Endodermal cell (in vitro differentiated cells): ENCODE results near the gene CEP76. TPM values are rescaled to one million over a fixed set of nuclear protein-coding genes. Genes with fewer than 3 reads are reported as not detected.

Source experiments
- DNase-seq: peaks from one replicate; pipeline ENCODE4 v3.0.0-alpha.2; 2017
- H3K27ac ChIP-seq: 2 replicates; pipeline ENCODE4 v1.5.1; 2013; ENCODE audit warnings: mild to moderate bottlenecking, low read depth, low read length, moderate library complexity
- H3K27me3 ChIP-seq: 2 replicates; pipeline ENCODE4 v1.6.1; 2013; ENCODE audit warnings: mild to moderate bottlenecking, low read length, moderate library complexity; ENCODE audit not compliant: insufficient read depth, control insufficient read depth, poor library complexity, severe bottlenecking
- H3K36me3 ChIP-seq: 2 replicates; pipeline ENCODE4 v1.7.0; 2013; ENCODE audit warnings: mild to moderate bottlenecking, low read length, moderate library complexity; ENCODE audit not compliant: control insufficient read depth, insufficient read depth
- H3K4me1 ChIP-seq: one replicate; pipeline ENCODE4 v1.7.0; 2013; ENCODE audit warnings: low read length; ENCODE audit not compliant: control insufficient read depth, insufficient read depth
- H3K4me3 ChIP-seq: 2 replicates; pipeline ENCODE4 v1.5.1; 2013; ENCODE audit warnings: mild to moderate bottlenecking, low read length, moderate library complexity
- H3K9ac ChIP-seq: 2 replicates; pipeline ENCODE4 v1.6.1; 2013; ENCODE audit warnings: mild to moderate bottlenecking, low read length, moderate library complexity; ENCODE audit not compliant: poor library complexity, severe bottlenecking; ENCODE audit errors: extremely low read depth
- H3K9me3 ChIP-seq: 2 replicates; pipeline ENCODE4 v1.6.1; 2013; ENCODE audit warnings: mild to moderate bottlenecking, low read length, moderate library complexity; ENCODE audit not compliant: control insufficient read depth
- H3K27ac Mint-ChIP-seq: 2 replicates; pipeline ENCODE4 v1.8.0; 2020; ENCODE audit warnings: mixed read lengths
- H3K27me3 Mint-ChIP-seq: 2 replicates; pipeline ENCODE4 v1.8.0; 2021; ENCODE audit warnings: mild to moderate bottlenecking, mixed read lengths; ENCODE audit not compliant: insufficient read depth
- H3K36me3 Mint-ChIP-seq: 2 replicates; pipeline ENCODE4 v1.8.0; 2020; ENCODE audit warnings: low read depth, mixed read lengths
- H3K4me1 Mint-ChIP-seq: 2 replicates; pipeline ENCODE4 v1.8.0; 2020; ENCODE audit warnings: mixed read lengths
- H3K4me3 Mint-ChIP-seq: 2 replicates; pipeline ENCODE4 v1.8.0; 2020; ENCODE audit warnings: mild to moderate bottlenecking, moderate library complexity, mixed read lengths
- H3K9me3 Mint-ChIP-seq: 2 replicates; pipeline ENCODE4 v1.8.0; 2020; ENCODE audit warnings: mild to moderate bottlenecking, mixed read lengths
- WGBS, 2 experiments: methylation state at CpG; one replicate each; pipeline versions ENCODE4 v1.1.5 to v1.1.7; 2013; ENCODE audit warnings: missing lambda C conversion rate in 2 of 2, mixed read lengths in 1 of 2; ENCODE audit not compliant: insufficient coverage in 1 of 2, insufficient read length in 1 of 2; 5-methylcytosine and 5-hydroxymethylcytosine counted together
- total RNA-seq, 2 donors: library from RNA; stranded (reverse); fragmentation: NEBNext Ultra II Directional in 1 of 2; extraction: Animal tissue kit (Norgen Biotek cat#: 25700) in 1 of 2; gene quantifications; 2 replicates in 1 of 2; 3 replicates in 1 of 2; pipeline ENCODE4 v1.2.1, GENCODE V29; 2021
- TF ChIP-seq, protein P1 (sequence below): fragments of 200-600 bp; sonication (generic); conservative IDR thresholded peaks from 2 replicates; pipeline ENCODE4 v1.5.0; 2021; ENCODE audit warnings: antibody characterized with exemption, mild to moderate bottlenecking

Gene CEP76
- total RNA-seq, 2 donors from 2014 or later, result 17.8 to 19.2 TPM

DNA sequence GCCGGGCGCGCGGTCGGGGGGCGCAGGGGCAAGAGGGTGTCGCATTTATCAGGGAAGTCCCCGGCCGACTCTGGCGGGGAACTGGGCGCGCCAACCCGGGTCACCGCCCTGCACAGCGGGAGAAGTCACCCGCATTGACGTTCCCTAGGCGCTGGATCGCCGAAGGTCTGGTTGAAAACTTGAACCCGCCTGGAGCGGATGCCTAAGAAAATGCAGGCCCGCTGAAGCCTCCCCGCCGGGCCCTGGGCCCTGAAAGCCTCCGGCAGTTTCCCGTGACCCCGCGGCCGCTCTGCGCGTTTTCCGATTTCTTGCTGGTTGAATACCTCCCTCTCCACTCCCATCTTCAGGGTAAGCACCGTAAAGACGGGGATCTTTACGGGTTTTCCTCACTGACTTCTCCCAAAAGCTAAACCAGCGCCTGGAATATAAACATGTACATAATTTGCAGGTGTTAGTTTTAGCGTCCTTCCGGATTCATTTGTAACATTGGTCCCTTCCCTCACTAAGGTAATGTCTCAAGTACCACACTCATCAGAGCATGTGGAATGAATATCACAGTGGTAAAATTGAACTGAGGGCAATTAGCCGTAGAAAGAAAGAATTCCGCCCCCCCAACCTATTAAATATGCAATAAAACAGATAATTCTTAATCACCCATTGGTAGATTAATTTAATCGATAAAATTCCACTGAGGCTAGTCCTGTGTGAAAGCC lies 43.9 kb downstream of the CEP76 start:
- H3K4me1 Mint-ChIP-seq, result peaks cover 11% of the 10 kb centered on the region
- TF ChIP-seq, protein P1, sequence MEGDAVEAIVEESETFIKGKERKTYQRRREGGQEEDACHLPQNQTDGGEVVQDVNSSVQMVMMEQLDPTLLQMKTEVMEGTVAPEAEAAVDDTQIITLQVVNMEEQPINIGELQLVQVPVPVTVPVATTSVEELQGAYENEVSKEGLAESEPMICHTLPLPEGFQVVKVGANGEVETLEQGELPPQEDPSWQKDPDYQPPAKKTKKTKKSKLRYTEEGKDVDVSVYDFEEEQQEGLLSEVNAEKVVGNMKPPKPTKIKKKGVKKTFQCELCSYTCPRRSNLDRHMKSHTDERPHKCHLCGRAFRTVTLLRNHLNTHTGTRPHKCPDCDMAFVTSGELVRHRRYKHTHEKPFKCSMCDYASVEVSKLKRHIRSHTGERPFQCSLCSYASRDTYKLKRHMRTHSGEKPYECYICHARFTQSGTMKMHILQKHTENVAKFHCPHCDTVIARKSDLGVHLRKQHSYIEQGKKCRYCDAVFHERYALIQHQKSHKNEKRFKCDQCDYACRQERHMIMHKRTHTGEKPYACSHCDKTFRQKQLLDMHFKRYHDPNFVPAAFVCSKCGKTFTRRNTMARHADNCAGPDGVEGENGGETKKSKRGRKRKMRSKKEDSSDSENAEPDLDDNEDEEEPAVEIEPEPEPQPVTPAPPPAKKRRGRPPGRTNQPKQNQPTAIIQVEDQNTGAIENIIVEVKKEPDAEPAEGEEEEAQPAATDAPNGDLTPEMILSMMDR, result peak; percentile 20
- 11 to 13% methylated on average over 34 to 42 of the region's 42 CpGs for WGBS, 2 experiments

GRCh38 chr18:12657684-12658425 lies 44.7 kb downstream of the CEP76 start, which contains the start of gene SPIRE1:
TSS of gene SPIRE1 (minus strand) at chr18:12658107. CDS start at chr18:12657866, 241 bp downstream.
- peaks cover 1% of the 10 kb centered on the region for H3K36me3 Mint-ChIP-seq
- no peaks in the 10 kb centered on the region for H3K9me3 ChIP-seq
- no peaks in the 10 kb centered on the region for H3K36me3 ChIP-seq
- H3K9ac ChIP-seq, result peak within 1 kb of the TSS; percentile 48
- H3K4me3 Mint-ChIP-seq, result peak within 1 kb of the TSS; percentile 63
- H3K27ac ChIP-seq, result no peak within 1 kb of the TSS
- no peaks in the 10 kb centered on the region for H3K4me1 ChIP-seq
- no peaks in the 10 kb centered on the region for H3K9me3 Mint-ChIP-seq
- H3K27me3 Mint-ChIP-seq, result peaks cover 12% of the 10 kb centered on the region
- peak; percentile 83 for DNase-seq
- peaks cover 12% of the 10 kb centered on the region for H3K4me1 Mint-ChIP-seq
- H3K27me3 ChIP-seq, result peaks cover 18% of the 10 kb centered on the region
- TF ChIP-seq, protein P1, result peak; percentile 6
- peak within 1 kb of the TSS; percentile 93 for H3K4me3 ChIP-seq
- H3K27ac Mint-ChIP-seq, result no peak within 1 kb of the TSS
- WGBS, 2 experiments, result 0% methylated on average over 36 to 112 of the region's 112 CpGs

More for the DNA sequence above, 43.9 kb downstream of the CEP76 start:
- H3K4me3 ChIP-seq, result peak overlapping the region; percentile 80
- no peak overlapping the region for H3K27ac ChIP-seq
- Mint-ChIP-seq H3K4me3 (peak overlapping the region; percentile 63), H3K36me3 (peaks cover 1% of the 10 kb centered on the region), H3K27ac (no peak overlapping the region), H3K27me3 (peaks cover 12% of the 10 kb centered on the region), H3K9me3 (no peaks in the 10 kb centered on the region)
- H3K36me3 ChIP-seq, result no peaks in the 10 kb centered on the region
- H3K4me1 ChIP-seq, result no peaks in the 10 kb centered on the region
- DNase-seq, result peak; percentile 83
- no peaks in the 10 kb centered on the region for H3K9me3 ChIP-seq
- H3K27me3 ChIP-seq, result peaks cover 18% of the 10 kb centered on the region
- no peak overlapping the region for H3K9ac ChIP-seq

DNA sequence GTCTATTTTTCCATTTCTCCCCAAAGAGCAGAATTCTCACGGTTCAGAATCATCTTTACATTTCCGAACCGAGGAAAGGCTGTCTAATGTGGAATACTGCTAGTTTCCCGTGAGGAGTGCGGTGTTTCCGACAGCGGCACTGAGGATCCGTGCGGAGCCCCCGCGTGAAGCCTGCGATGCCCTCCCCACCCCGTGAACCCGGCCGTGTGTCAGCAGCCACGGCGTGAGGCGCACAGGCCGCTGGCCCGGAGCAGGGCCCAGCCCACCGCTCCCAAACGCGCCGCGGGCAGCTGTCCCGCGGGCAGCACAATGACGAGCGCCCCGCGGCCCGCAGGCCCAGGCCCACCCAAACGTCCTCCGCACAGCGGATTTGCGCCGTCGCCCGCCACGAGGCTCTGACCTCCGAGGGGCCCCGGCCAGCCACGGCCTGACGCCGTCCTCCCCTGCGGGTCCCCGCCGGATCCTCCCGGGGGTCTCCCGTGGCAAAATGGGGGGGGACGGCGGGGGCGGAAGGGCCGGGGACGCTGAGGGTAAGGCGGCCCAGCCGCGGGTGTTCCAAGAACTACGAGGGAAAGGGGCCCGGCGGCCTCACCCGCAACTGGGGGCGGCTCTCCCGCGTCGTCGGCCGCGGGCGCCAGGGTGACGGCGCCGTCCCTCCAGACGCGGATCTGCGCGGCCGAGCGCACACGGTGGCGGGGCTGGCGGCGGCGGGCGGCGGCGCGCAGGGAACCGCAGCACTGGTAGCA lies 45.4 kb downstream of the CEP76 start:
- H3K36me3 Mint-ChIP-seq, result peaks cover 1% of the 10 kb centered on the region
- H3K4me1 Mint-ChIP-seq, result peaks cover 18% of the 10 kb centered on the region
- H3K4me1 ChIP-seq, result no peaks in the 10 kb centered on the region
- 0 to 3% methylated on average over 16 to 89 of the region's 89 CpGs for WGBS, 2 experiments
- DNase-seq, result peak; percentile 68
- H3K4me3 Mint-ChIP-seq, result peak overlapping the region; percentile 63
- no peaks in the 10 kb centered on the region for H3K9me3 ChIP-seq
- TF ChIP-seq, protein P1, result no peak
- H3K27ac Mint-ChIP-seq, result no peak overlapping the region
- H3K27me3 ChIP-seq, result peaks cover 18% of the 10 kb centered on the region
- no peak overlapping the region for H3K27ac ChIP-seq
- peaks cover 12% of the 10 kb centered on the region for H3K27me3 Mint-ChIP-seq
- H3K4me3 ChIP-seq, result peak overlapping the region; percentile 93
- H3K36me3 ChIP-seq, result no peaks in the 10 kb centered on the region
- no peaks in the 10 kb centered on the region for H3K9me3 Mint-ChIP-seq
- H3K9ac ChIP-seq, result peak overlapping the region; percentile 48
